HG03558 (cell line): ENCODE results near the gene FABP6.

Source experiments
- ATAC-seq: cut with Tn5 transposase; IDR thresholded peaks from one replicate; pipeline ENCODE4 v1.9.1; 2021; ENCODE audit warnings: moderate number of reproducible peaks; ENCODE audit not compliant: unreplicated experiment; ENCODE audit errors: extremely low read depth

The FABP6 gene

GRCh38 chr5:160260006-160260775 lies 30.9 kb downstream of the FABP6 start:
- no peak for ATAC-seq

- ATAC-seq = no peak
These were observed 31.8 kb downstream of the FABP6 start for GRCh38 chr5:160260881-160261815.

GRCh38 chr5:160262151-160263074 lies 33.1 kb downstream of the FABP6 start:
- no peak for ATAC-seq

- no peak for ATAC-seq
These were observed 34.1 kb downstream of the FABP6 start for GRCh38 chr5:160263326-160263855.

- ATAC-seq = no peak
These were observed 36.7 kb downstream of the FABP6 start for GRCh38 chr5:160266044-160266443.

- ATAC-seq = no peak
These were observed 37.5 kb downstream of the FABP6 start for GRCh38 chr5:160266752-160267345.

- ATAC-seq = no peak
These were observed 38.8 kb downstream of the FABP6 start for GRCh38 chr5:160268121-160268520.

GRCh38 chr5:160269017-160269416 lies 39.7 kb downstream of the FABP6 start:
- no peak for ATAC-seq

GRCh38 chr5:160270704-160271103 lies 41.4 kb downstream of the FABP6 start:
- ATAC-seq = no peak

- ATAC-seq = no peak
These were observed 42.1 kb downstream of the FABP6 start for GRCh38 chr5:160271396-160271795.

GRCh38 chr5:160271836-160272235 lies 42.5 kb downstream of the FABP6 start:
- ATAC-seq = no peak

- ATAC-seq = no peak
These were observed 43.0 kb downstream of the FABP6 start for GRCh38 chr5:160272264-160272663.

- no peak for ATAC-seq
These were observed 43.6 kb downstream of the FABP6 start for GRCh38 chr5:160272889-160273288.

- no peak for ATAC-seq
These were observed 45.2 kb downstream of the FABP6 start for GRCh38 chr5:160274483-160274931.

GRCh38 chr5:160278343-160278742 lies 49.0 kb downstream of the FABP6 start:
- no peak for ATAC-seq

GRCh38 chr5:160280384-160281095 lies 51.2 kb downstream of the FABP6 start:
- no peak for ATAC-seq

GRCh38 chr5:160281275-160281674 lies 52.0 kb downstream of the FABP6 start:
- ATAC-seq = no peak

GRCh38 chr5:160284291-160284873 lies 55.1 kb downstream of the FABP6 start:
- ATAC-seq = no peak

GRCh38 chr5:160285316-160285715 lies 56.0 kb downstream of the FABP6 start:
- ATAC-seq = no peak
